ENCODE measurements around the gene CYGB. TPM values are rescaled to one million over a fixed set of nuclear protein-coding genes. Genes with fewer than 3 reads are reported as not detected.

CYGB gene
- total and polyA plus RNA-seq, 2 of the 13 experiments (the other 11 are each of a cell fraction or from before 2014, with no cell fraction given) = 18.9 to 27.1 TPM

DNA sequence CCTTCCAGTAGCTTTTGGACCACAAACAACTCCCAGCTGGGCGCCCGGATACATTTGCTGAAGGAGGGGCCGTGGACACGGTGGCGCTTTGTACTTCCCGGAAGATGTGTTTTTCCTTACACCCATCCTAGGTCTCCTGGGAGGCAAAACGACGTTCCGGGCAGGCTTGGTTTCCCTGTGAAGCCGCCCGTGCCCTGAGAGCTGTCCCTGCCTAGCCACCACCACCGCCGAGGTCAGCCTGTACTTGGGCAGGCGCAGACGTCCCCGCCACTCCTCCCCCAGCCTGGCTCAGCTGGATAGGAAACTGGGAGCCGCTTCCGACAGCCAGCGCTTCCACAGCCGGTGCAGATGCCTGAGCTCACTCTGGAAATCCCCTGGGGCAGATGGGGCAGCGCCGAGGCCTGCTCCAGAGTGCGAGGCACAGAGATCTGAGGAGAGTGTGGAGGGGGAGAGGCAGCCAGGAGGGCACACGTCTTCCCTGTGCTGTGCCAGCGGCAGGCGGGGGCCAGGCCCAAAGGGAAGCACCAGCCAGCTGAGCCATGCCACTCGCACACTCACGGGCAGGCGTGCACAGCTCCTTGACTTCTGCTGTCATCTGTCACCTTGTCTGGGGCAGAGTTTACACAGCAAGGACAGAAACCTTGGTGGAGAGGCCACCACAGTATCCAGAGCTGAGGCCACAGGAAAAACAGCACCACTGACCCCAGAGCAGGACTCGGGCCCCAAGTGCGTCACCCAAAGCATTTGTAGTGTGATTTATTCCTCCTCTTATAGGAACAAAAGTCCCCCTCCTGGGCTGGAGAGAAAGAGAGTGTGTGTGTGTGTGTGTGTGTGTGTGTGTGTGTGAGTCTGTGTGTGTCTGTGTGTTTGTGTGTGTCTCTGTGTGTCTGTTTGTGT is 39.3 kb downstream of the CYGB start (continued):
- TF ChIP-seq ZKSCAN8 (CRISPR knock-in tag; IDR thresholded peaks at IDR 0.05; ENCODE audit: borderline replicate concordance) = no peak; the same call in 1 of the 2 replicates
- peak; percentile 59 for TF ChIP-seq KMT2A (CRISPR knock-in tag; IDR thresholded peaks at IDR 0.05)
- TF ChIP-seq CENPT (CRISPR knock-in tag; IDR thresholded peaks at IDR 0.05; ENCODE audit: low read depth) = no peak
- peak; percentile 55; the same call in 1 of the 2 replicates for TF ChIP-seq ZIK1 (CRISPR knock-in tag; IDR thresholded peaks at IDR 0.05; ENCODE audit: borderline replicate concordance, low read depth)
- TF ChIP-seq NR0B2 (CRISPR knock-in tag; IDR thresholded peaks at IDR 0.05) = 0 out of 2 replicates have a peak, but pooled peaks have one; percentile 54
- 0 out of 2 replicates have a peak, but pooled peaks have one; percentile 21 for TF ChIP-seq ZNF615 (CRISPR knock-in tag; IDR thresholded peaks at IDR 0.05; ENCODE audit: borderline replicate concordance)
- no peak for TF ChIP-seq NFRKB (IDR thresholded peaks at IDR 0.05)
- TF ChIP-seq KDM5B (CRISPR knock-in tag; IDR thresholded peaks at IDR 0.05; ENCODE audit: borderline replicate concordance) = peak; percentile 40; the same call in 1 of the 2 replicates
- TF ChIP-seq TAF1 (CRISPR knock-in tag; IDR thresholded peaks at IDR 0.05) = 0 out of 2 replicates have a peak, but pooled peaks have one; percentile 44
- TF ChIP-seq ZNF354B (CRISPR knock-in tag; IDR thresholded peaks at IDR 0.05) = no peak
- peak; percentile 83; the same call in 1 of the 2 replicates for TF ChIP-seq ZNF296 (CRISPR knock-in tag; conservative IDR thresholded peaks at IDR 0.05)
- TF ChIP-seq, protein P1, sequence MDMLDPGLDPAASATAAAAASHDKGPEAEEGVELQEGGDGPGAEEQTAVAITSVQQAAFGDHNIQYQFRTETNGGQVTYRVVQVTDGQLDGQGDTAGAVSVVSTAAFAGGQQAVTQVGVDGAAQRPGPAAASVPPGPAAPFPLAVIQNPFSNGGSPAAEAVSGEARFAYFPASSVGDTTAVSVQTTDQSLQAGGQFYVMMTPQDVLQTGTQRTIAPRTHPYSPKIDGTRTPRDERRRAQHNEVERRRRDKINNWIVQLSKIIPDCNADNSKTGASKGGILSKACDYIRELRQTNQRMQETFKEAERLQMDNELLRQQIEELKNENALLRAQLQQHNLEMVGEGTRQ (IDR thresholded peaks at IDR 0.05; ENCODE audit: low read depth, low read length) = no peak
- TF ChIP-seq, protein P1 (CRISPR knock-in tag; IDR thresholded peaks at IDR 0.05; ENCODE audit: borderline replicate concordance) = no peak
- no peak for TF ChIP-seq HOXA7 (CRISPR knock-in tag; IDR thresholded peaks at IDR 0.05)
- no peak for TF ChIP-seq ZNF143 (CRISPR knock-in tag; IDR thresholded peaks at IDR 0.05)
- TF ChIP-seq RARA (CRISPR knock-in tag; IDR thresholded peaks at IDR 0.05) = peak; percentile 44
- peak; percentile 65 for TF ChIP-seq ZSCAN21 (CRISPR knock-in tag; IDR thresholded peaks at IDR 0.05; ENCODE audit: borderline replicate concordance)
- TF ChIP-seq ZZZ3 (CRISPR knock-in tag; IDR thresholded peaks at IDR 0.05; ENCODE audit: borderline replicate concordance) = peak; percentile 73; the same call in 1 of the 2 replicates
- no peak; the same call in 1 of the 2 replicates for TF ChIP-seq SP140L (CRISPR knock-in tag; IDR thresholded peaks at IDR 0.05; ENCODE audit: borderline replicate concordance)
- TF ChIP-seq ATF7 (IDR thresholded peaks at IDR 0.05) = no peak
- TF ChIP-seq ATF7 (CRISPR knock-in tag; IDR thresholded peaks at IDR 0.05) = no peak
- peak; percentile 99 for TF ChIP-seq RELA (CRISPR knock-in tag; IDR thresholded peaks at IDR 0.05)
- TF ChIP-seq ZNF44 (CRISPR knock-in tag; IDR thresholded peaks at IDR 0.05) = no peak; the same call in 1 of the 2 replicates
- TF ChIP-seq FOXP1 (IDR thresholded peaks at IDR 0.05) = no peak
- TF ChIP-seq FOXP1 (CRISPR knock-in tag; IDR thresholded peaks at IDR 0.05) = peak; percentile 9; the same call in 1 of the 2 replicates
- no peak for TF ChIP-seq ZNF7 (CRISPR knock-in tag; IDR thresholded peaks at IDR 0.05)
- no peak for TF ChIP-seq ZNF660 (CRISPR knock-in tag; IDR thresholded peaks at IDR 0.05; ENCODE audit: borderline replicate concordance, low read depth)
- peak; percentile 93 for TF ChIP-seq ZNF616 (CRISPR knock-in tag; IDR thresholded peaks at IDR 0.05; ENCODE audit: low read depth)
- TF ChIP-seq ZNF768 (CRISPR knock-in tag; IDR thresholded peaks at IDR 0.05) = peak; percentile 73
- no peak for TF ChIP-seq TAF15 (IDR thresholded peaks at IDR 0.05; ENCODE audit: low read depth, low read length, poor library complexity, severe bottlenecking)
- TF ChIP-seq KLF11 (CRISPR knock-in tag; IDR thresholded peaks at IDR 0.05) = no peak; the same call in 1 of the 2 replicates
